Effector memory CD8-positive, alpha-beta T cell (primary cell): ENCODE results near the gene GAPVD1.
"Not testable (repeated sequence)": the region's sequence is repeated elsewhere in the genome, so short reads cannot be mapped to it uniquely, and the experiment has no call there.

Experiments
- ATAC-seq: fragments of 150-1000 bp; cut with Tn5 transposase; replicated peaks from 2 replicates; pipeline ENCODE4 v1.10.0; 2021; ENCODE audit warnings: mild to moderate bottlenecking, moderate library complexity
- DNase-seq, 3 experiments: peaks; one replicate each; pipeline ENCODE4 v3.0.0; 2021
- H3K27ac Mint-ChIP-seq, 2 donors: one replicate each; pipeline ENCODE4 v1.8.0; 2022; ENCODE audit warnings: mild to moderate bottlenecking in 2 of 2, mixed read lengths in 2 of 2, moderate library complexity in 2 of 2
- H3K27me3 Mint-ChIP-seq, 2 donors: one replicate each; pipeline ENCODE4 v1.8.0; 2022; ENCODE audit warnings: mixed read lengths in 2 of 2
- H3K36me3 Mint-ChIP-seq: one replicate; pipeline ENCODE4 v1.8.0; 2022; ENCODE audit warnings: mild to moderate bottlenecking, moderate library complexity, mixed read lengths; ENCODE audit not compliant: insufficient read depth
- H3K4me1 Mint-ChIP-seq, 2 donors: one replicate each; pipeline ENCODE4 v1.8.0; 2022; ENCODE audit warnings: low read depth in 2 of 2, mixed read lengths in 2 of 2
- H3K4me3 Mint-ChIP-seq, 2 donors: one replicate each; pipeline ENCODE4 v1.8.0; 2022; ENCODE audit warnings: mild to moderate bottlenecking in 2 of 2, mixed read lengths in 2 of 2, moderate library complexity in 2 of 2
- H3K9me3 Mint-ChIP-seq, 2 donors: one replicate each; pipeline ENCODE4 v1.8.0; 2022; ENCODE audit warnings: mixed read lengths in 2 of 2

GAPVD1 gene

DNA sequence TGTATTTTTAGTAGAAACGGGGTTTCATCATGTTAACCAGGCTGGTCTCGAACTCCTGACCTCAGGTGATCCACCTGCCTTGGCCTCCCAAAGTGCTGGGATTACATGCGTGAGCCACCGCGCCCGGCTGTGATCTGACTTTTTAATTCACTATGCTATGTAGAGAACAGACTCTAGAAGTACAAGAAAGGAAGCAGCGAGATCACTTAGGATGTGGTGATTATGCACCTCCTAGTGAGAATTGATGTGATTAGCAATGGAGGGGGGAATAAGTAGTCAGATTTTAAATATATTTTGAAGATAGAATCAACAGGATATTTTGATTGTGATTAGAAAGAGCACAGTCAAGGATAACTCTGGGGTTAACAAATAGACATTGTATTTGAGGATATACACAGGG, 36.3 kb downstream of the GAPVD1 start:
- DNase-seq (no peak), ATAC-seq (no peak)
- peaks cover 7% of the 10 kb centered on the region in 2 donors for H3K4me1 Mint-ChIP-seq
- H3K4me3 Mint-ChIP-seq, result no peak overlapping the region
- H3K9me3 Mint-ChIP-seq, result no peaks in the 10 kb centered on the region
- H3K36me3 Mint-ChIP-seq, result peaks cover 53% of the 10 kb centered on the region
- H3K27me3 Mint-ChIP-seq, result no peaks in the 10 kb centered on the region
- peak overlapping the region in 1 of 2 donors; percentile 55 for H3K27ac Mint-ChIP-seq

DNA sequence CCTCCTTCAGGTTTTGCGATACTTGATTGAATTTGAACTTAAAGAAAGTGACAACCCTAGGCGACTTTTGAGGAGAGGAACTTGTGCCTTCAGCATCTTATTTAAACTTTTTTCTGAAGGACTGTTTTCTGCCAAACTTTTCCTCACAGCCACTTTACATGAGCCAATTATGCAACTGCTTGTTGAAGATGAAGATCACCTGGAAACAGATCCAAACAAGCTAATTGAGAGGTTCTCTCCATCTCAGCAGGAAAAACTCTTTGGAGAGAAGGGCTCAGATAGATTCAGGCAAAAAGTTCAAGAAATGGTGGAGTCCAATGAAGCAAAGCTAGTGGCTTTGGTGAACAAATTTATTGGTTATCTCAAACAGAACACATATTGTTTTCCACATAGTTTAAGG, 40.6 kb downstream of the GAPVD1 start:
- Mint-ChIP-seq H3K27ac (no peak overlapping the region), H3K9me3 (no peaks in the 10 kb centered on the region), H3K36me3 (peaks cover 72% of the 10 kb centered on the region), H3K4me1 (peaks cover 4 to 6% of the 10 kb centered on the region in 2 donors), H3K27me3 (no peaks in the 10 kb centered on the region), H3K4me3 (no peak overlapping the region)
- ATAC-seq, result no peak
- DNase-seq, result no peak

DNA sequence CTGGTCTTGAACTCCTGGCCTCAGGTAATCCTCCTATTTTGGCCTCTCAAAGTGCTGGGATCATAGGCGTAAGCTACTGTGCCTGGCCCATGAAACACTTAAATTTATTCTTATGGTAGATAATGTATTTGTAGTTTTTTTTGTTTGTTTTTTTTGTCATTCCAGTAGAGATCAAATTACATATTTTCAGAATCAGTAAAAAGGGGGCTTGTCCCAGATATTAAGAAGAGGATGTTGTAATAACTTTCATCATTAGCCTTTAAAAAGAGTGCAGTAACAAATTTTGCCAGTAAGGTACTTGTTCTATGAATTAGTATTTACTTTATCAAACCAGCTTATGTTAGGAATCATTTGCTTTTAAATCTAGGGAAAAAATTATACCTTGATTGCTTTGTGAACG, 42.6 kb downstream of the GAPVD1 start:
- H3K4me1 Mint-ChIP-seq, result no peaks in the 10 kb centered on the region
- peaks cover 84% of the 10 kb centered on the region for H3K36me3 Mint-ChIP-seq
- H3K4me3 Mint-ChIP-seq, result no peak overlapping the region
- peak overlapping the region in 1 of 2 donors; percentile 46 for H3K27ac Mint-ChIP-seq
- no peaks in the 10 kb centered on the region for H3K9me3 Mint-ChIP-seq
- DNase-seq (no peak), ATAC-seq (no peak)
- no peaks in the 10 kb centered on the region for H3K27me3 Mint-ChIP-seq

DNA sequence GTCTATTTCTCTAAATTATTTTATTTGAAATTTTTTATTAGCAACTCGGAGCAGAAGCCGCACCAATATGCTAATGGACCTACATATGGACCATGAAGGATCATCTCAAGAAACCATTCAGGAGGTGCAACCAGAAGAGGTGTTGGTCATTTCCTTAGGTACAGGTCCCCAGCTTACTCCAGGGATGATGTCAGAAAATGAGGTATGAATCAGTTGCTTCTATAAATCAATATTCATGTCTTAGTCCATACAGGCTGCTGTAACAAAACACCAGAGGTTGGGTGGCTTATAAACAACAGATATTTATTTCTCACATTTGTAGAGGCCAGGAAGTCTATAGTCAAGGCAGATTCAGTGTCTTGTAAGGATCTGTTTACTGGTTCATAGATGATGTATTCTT, 50.8 kb downstream of the GAPVD1 start:
- Mint-ChIP-seq H3K27me3 (no peaks in the 10 kb centered on the region), H3K27ac (no peak overlapping the region)
- ATAC-seq, result no peak

DNA sequence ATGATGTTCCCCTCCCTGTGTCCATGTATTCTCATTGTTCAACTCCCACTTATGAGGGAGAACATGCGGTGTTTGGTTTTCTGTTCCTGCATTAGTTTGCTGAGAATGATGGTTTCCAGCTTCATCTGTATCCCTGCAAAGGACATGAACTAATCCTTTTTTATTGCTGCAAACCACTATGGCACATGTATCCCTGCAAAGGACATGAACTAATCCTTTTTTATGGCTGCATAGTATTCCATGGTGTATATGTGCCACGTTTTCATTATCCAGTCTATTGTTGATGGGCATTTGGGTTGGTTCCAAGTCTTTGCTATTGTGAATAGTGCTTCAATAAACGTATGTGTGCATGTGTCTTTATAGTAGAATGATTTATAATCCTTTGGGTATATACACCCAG, 54.7 kb downstream of the GAPVD1 start:
- ATAC-seq, result not testable (repeated sequence)

More for the DNA sequence above, 50.8 kb downstream of the GAPVD1 start:
- Mint-ChIP-seq H3K9me3 (no peaks in the 10 kb centered on the region), H3K4me1 (no peaks in the 10 kb centered on the region), H3K4me3 (no peak overlapping the region), H3K36me3 (peaks cover 79% of the 10 kb centered on the region)
- no peak for DNase-seq

DNA sequence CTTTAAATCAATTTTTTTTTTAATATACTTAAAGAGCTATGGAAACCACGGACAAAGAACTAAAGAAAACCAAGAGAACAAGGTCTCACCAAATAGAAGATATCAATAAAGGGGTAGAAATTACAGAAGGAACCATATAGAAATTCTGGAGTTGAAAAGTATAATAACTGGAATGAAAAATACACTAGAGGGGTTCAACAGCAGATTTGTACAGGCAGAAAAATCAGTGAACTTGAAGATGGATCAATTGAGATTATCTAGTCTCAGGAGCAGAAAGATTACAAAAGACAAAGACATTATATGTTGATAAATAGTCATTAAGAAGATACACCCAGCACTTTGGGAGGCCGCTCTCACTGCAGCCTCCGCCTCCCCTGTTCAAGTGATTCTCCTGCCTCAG, 56.1 kb downstream of the GAPVD1 start:
- peaks cover 63% of the 10 kb centered on the region for H3K36me3 Mint-ChIP-seq
- H3K27ac Mint-ChIP-seq, result no peak overlapping the region
- H3K4me3 Mint-ChIP-seq, result no peak overlapping the region
- no peaks in the 10 kb centered on the region for H3K9me3 Mint-ChIP-seq
- no peak for DNase-seq
- H3K27me3 Mint-ChIP-seq, result no peaks in the 10 kb centered on the region
- no peak for ATAC-seq
- no peaks in the 10 kb centered on the region for H3K4me1 Mint-ChIP-seq

More for the DNA sequence above, 54.7 kb downstream of the GAPVD1 start:
- H3K4me3 Mint-ChIP-seq, H3K4me1 Mint-ChIP-seq, H3K9me3 Mint-ChIP-seq, H3K27me3 Mint-ChIP-seq, H3K27ac Mint-ChIP-seq, DNase-seq: not testable (repeated sequence)
- H3K36me3 Mint-ChIP-seq, result peaks cover 66% of the 10 kb centered on the region

DNA sequence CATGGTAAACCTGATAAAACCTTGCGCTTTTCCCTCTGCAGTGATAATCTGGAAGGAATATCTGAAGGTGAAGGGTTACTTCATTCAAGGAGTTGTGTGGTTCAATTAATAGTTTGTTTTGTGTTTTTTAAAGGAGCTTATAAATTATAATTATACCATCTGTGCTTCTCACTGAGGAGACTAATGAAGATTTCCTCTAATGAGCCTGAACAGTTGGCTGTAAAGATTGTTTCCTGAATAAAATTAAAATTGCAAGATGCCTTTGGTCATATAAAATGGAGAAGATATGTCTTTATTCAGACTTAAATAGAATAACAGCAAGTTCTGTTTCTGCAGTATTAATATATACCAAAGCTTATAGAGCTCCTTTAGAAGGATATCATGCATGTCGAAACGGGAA, 59.9 kb downstream of the GAPVD1 start:
- no peak for ATAC-seq
- DNase-seq, result no peak
- H3K36me3 Mint-ChIP-seq, result peaks cover 63% of the 10 kb centered on the region

DNA sequence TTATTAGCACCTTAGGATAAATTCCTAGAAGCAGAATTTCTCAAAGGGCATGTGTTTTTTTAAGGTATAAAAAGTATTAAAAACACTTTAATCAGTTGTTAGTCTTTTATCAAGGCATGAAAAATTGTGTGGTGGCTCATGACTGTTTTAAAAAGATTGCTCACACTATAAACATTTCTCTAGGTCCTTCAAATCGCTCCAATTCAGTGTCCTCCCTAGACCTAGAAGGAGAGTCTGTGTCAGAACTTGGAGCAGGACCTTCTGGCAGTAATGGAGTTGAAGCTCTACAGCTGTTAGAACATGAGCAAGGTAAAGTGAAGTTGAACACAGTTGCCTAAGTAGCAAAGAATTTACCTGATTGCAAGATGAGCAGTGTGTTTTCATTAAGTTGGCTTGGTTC, 62.0 kb downstream of the GAPVD1 start:
- no peaks in the 10 kb centered on the region for H3K27me3 Mint-ChIP-seq
- no peak overlapping the region for H3K4me3 Mint-ChIP-seq
- peaks cover 73% of the 10 kb centered on the region for H3K36me3 Mint-ChIP-seq
- H3K4me1 Mint-ChIP-seq, result no peaks in the 10 kb centered on the region
- peak overlapping the region in 1 of 2 donors; percentile 13 for H3K27ac Mint-ChIP-seq
- ATAC-seq (no peak), DNase-seq (no peak)
- no peaks in the 10 kb centered on the region for H3K9me3 Mint-ChIP-seq

More for the DNA sequence above, 59.9 kb downstream of the GAPVD1 start:
- no peak overlapping the region for H3K4me3 Mint-ChIP-seq
- H3K9me3 Mint-ChIP-seq, result no peaks in the 10 kb centered on the region
- H3K27ac Mint-ChIP-seq, result no peak overlapping the region
- H3K27me3 Mint-ChIP-seq, result no peaks in the 10 kb centered on the region
- no peaks in the 10 kb centered on the region for H3K4me1 Mint-ChIP-seq

DNA sequence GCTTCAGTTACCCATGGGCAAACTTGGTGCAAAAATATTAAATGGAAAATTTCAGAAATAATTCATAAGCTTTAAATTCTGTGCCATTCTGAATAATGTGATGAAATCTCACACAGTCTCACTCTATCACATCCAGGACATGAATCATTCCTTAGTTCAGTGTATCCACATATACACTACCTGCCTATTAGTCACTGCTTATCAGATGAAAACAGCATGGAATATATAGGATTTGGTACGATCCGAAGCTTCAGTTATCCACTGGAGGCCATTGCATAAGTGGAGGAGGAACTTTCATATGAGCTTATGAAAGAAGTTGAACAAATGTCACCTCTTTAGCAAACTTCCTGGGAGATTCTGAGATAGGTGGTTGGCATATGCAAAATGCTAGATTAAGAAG, 64.2 kb downstream of the GAPVD1 start:
- Mint-ChIP-seq H3K27ac (peak overlapping the region in 1 of 2 donors; percentile 38), H3K9me3 (no peaks in the 10 kb centered on the region), H3K27me3 (no peaks in the 10 kb centered on the region), H3K4me3 (no peak overlapping the region), H3K36me3 (peaks cover 73% of the 10 kb centered on the region), H3K4me1 (peaks cover 0 to 4% of the 10 kb centered on the region in 2 donors)
- no peak for ATAC-seq
- DNase-seq, result no peak

DNA sequence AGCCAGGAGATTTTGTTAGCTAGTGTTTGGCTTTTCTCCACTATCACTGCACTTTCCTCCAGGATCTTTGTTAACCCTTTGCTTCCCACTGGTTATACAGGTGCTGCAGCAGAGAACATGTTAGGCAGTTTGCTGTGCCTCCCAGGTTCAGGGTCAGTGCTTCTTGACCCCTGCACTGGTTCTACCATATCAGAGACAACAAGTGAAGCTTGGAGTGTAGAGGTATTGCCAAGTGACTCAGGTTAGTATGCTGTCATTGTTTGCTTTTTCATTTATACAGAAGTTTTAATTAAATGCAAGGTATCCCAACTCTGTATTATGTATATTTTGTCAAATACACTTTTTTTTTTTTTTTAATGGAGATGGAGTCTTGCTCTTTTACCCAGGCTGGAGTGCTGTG, 68.4 kb downstream of the GAPVD1 start:
- no peak for ATAC-seq
- peak overlapping the region in 1 of 2 donors; percentile 8 for H3K27ac Mint-ChIP-seq
- peaks cover 82% of the 10 kb centered on the region for H3K36me3 Mint-ChIP-seq
- H3K4me3 Mint-ChIP-seq, result no peak overlapping the region
- no peak for DNase-seq
- no peaks in the 10 kb centered on the region for H3K9me3 Mint-ChIP-seq
- H3K27me3 Mint-ChIP-seq, result no peaks in the 10 kb centered on the region
- peaks cover 4 to 12% of the 10 kb centered on the region in 2 donors for H3K4me1 Mint-ChIP-seq

DNA sequence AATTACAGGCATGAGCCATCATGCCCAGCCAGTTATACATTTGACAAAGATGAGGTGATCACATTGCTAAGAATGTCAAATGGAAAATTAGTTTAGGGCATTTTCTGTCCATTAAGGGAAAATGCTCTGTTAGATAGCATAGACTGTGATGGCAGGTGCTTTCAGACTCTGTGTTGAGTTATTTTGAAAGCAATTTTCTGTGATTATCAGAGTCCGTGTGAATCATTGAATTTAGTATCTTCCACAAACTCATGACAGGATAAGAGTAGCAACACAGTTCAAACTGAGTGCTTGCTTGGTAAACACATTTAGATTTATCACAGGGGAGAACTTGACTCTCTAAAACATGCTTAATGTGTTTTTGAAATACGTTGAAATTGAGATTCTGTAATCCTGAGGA, 69.0 kb downstream of the GAPVD1 start:
- no peaks in the 10 kb centered on the region for H3K27me3 Mint-ChIP-seq
- peak overlapping the region in 1 of 2 donors; percentile 89 for H3K27ac Mint-ChIP-seq
- peaks cover 76% of the 10 kb centered on the region for H3K36me3 Mint-ChIP-seq
- H3K9me3 Mint-ChIP-seq, result no peaks in the 10 kb centered on the region
- ATAC-seq (no peak), DNase-seq (no peak)
- H3K4me3 Mint-ChIP-seq, result no peak overlapping the region
- H3K4me1 Mint-ChIP-seq, result peaks cover 4 to 12% of the 10 kb centered on the region in 2 donors

DNA sequence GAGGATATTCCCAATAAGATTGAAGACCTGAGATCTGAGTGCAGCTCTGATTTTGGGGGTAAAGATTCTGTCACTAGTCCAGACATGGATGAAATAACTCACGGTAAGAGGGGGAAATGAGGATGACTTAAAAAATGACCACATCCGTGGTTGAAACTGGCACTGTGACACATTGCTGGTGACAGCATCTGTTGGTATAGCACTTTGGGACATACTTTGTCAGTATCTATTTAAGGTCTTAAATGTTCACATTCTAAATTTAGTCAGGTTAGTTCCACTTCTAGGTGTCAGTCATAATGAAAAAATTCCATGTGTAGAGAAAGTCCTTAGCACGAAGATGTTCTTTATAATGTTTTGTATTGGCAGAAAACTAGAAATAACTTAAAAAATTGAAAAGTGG, 70.9 kb downstream of the GAPVD1 start:
- DNase-seq (no peak), ATAC-seq (peak; percentile 54)
- H3K4me3 Mint-ChIP-seq, result no peak overlapping the region
- H3K9me3 Mint-ChIP-seq, result no peaks in the 10 kb centered on the region
- H3K27ac Mint-ChIP-seq, result peak overlapping the region; percentile 69 to 71
- H3K36me3 Mint-ChIP-seq, result peaks cover 69% of the 10 kb centered on the region
- peaks cover 4 to 12% of the 10 kb centered on the region in 2 donors for H3K4me1 Mint-ChIP-seq
- H3K27me3 Mint-ChIP-seq, result no peaks in the 10 kb centered on the region

DNA sequence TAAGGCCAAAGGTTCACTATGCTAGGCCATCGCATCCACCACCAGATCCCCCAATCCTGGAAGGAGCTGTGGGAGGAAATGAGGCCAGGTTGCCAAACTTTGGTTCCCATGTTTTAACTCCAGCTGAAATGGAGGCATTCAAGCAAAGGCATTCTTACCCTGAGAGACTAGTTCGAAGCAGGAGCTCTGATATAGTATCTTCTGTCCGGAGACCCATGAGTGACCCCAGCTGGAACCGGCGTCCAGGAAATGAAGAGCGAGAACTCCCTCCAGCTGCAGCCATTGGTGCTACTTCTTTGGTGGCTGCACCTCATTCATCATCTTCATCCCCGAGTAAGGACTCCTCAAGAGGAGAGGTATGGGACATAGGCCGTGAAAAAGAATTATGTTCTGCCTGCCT, 75.6 kb downstream of the GAPVD1 start:
- H3K9me3 Mint-ChIP-seq, result no peaks in the 10 kb centered on the region
- DNase-seq (no peak), ATAC-seq (no peak)
- no peak overlapping the region for H3K4me3 Mint-ChIP-seq
- H3K27me3 Mint-ChIP-seq, result no peaks in the 10 kb centered on the region
- peak overlapping the region in 1 of 2 donors; percentile 17 for H3K27ac Mint-ChIP-seq
- peaks cover 4% of the 10 kb centered on the region in 2 donors for H3K4me1 Mint-ChIP-seq
- H3K36me3 Mint-ChIP-seq, result peaks cover 53% of the 10 kb centered on the region

DNA sequence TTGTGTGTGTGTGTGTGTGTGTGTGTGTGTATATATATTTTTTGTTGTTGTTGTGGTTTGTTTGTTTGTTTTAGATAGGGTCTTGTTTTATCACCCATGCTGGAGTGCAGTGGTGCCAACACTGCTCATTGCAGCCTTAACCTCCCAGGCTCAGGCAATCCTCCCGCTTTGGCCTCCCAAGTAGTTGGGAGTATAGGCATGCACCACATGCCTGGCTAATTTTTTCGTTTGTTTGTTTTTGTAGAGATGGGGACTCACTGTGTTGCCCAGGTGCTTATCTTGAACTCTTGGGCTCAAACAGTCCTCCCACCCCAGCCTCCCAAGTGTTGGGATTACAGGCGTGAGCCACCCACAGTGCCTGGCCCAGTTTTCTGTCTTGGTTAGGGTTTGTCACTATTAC, 77.3 kb downstream of the GAPVD1 start:
- no peaks in the 10 kb centered on the region for H3K27me3 Mint-ChIP-seq
- peaks cover 36% of the 10 kb centered on the region for H3K36me3 Mint-ChIP-seq
- DNase-seq (no peak), ATAC-seq (no peak)
- no peaks in the 10 kb centered on the region for H3K9me3 Mint-ChIP-seq
- H3K4me1 Mint-ChIP-seq, result no peaks in the 10 kb centered on the region
- H3K4me3 Mint-ChIP-seq, result no peak overlapping the region
- H3K27ac Mint-ChIP-seq, result peak overlapping the region; percentile 26 to 44

DNA sequence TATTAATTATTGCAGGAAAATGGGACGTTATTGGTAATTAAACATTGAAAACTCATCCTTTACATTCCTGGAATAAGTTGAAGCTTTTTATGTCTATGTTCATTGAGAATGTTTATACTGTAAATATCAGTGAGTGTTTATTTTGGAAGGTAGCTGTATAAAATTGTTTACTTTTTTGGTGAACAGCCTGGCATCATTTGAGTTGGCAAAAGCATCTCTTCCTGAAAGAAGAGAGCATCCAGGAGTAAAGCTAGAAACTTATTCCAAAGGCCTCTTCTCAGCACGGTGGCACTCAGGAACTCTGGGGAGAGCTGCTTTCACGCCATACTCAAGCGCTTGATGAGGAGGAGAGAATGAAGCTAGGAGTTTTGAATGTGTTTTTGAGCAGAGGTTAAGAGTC, 79.9 kb downstream of the GAPVD1 start:
- DNase-seq, result no peak
- peaks cover 28% of the 10 kb centered on the region for H3K36me3 Mint-ChIP-seq
- no peak for ATAC-seq
- peak overlapping the region in 1 of 2 donors; percentile 74 for H3K27ac Mint-ChIP-seq
- no peak overlapping the region for H3K4me3 Mint-ChIP-seq
- H3K27me3 Mint-ChIP-seq, result no peaks in the 10 kb centered on the region
- no peaks in the 10 kb centered on the region for H3K9me3 Mint-ChIP-seq
- no peaks in the 10 kb centered on the region for H3K4me1 Mint-ChIP-seq
